ENCODE results near the gene CHD2. TPM values are rescaled to one million over a fixed set of nuclear protein-coding genes. Genes with fewer than 3 reads are reported as not detected.

Gene CHD2
- total RNA-seq, 1 donor from 2014 or later, result 63.4 TPM

GRCh38 chr15:93005133-93005532 lies 105.0 kb downstream of the CHD2 start:
- DNase-seq (ENCODE audit: extremely low read depth, low read depth, low spot score), result no peak

DNA sequence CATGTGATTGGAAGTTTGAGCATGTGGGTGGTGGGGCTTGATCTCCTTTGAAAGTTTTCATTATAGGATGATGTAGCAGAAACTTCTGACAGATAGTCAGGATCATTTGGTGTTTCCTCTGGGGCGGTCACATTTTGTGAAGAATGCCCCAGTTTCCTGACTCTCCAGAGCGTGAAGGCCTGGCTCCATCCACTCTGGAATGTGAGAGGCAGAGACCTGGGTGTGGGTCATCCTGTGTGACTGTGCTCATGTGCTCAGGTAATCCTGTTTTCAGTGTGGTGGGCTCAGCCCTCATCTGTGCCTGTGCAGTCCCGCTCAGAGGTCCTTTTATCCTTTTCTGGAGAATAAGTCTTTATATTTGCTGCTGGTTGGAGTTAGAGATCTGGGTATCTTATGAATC lies 107.9 kb downstream of the CHD2 start:
- no peak for DNase-seq (ENCODE audit: extremely low read depth, low read depth, low spot score)

GRCh38 chr15:93012786-93013185 lies 112.7 kb downstream of the CHD2 start:
- no peak for DNase-seq (ENCODE audit: extremely low read depth, low read depth, low spot score)

DNA sequence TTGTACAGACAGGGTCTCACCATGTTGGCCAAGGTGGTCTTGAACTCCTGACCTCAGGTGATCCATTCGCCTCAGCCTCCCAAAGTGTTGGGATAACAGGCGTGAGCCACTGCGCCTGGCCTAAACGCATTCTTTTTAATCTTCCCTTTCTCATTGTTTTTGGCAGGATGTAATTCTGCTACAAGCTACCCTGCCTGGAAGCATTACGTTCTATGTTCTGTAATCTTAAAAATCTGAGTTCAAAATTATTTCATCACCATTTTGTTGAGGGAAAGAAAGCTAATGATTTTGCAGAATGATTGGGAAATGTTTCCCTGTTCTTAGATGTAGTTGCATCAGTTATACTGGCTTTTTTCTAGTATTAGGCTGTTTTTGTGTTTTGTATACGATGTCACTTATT lies 117.4 kb downstream of the CHD2 start:
- no peak for DNase-seq (ENCODE audit: extremely low read depth, low read depth, low spot score)

DNA sequence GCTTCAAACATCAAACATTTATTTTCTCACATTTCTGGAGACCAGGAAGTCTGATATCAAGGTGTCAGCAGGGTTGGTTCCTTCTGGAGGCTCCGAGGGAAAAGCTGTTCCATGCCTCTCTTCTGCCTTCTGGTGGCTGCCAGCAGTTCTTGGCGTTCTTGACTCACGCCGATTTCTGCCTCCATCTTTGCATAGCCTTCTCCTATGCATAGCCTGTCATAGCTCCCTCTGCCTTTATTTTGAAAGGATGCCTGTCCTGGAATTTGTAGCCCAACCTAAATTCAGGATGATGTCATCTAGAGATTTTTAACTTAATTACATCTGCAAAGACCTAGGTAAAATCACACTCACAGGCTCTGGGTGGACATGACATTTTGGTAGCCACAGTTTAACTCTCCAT lies 118.5 kb downstream of the CHD2 start:
- DNase-seq (ENCODE audit: extremely low read depth, low read depth, low spot score), result no peak

DNA sequence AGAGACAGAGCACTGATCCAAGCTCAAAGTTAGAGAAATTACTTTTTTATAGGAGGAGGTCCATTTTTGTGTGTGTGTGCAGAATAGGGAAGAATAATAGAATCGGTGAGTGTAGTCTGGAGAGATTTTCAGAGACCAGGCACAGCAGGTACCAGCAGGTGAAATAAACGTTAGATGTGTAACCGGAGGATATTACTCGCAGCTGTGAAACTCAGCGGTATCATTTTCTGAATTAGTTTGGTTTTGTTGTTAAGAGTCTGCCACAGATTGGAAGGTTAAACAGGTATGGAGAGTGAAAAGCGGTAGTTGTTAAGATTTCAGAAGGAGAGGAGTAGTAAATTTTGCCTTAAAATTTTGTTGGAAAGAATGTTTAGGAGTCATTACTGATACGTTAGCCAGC lies 119.0 kb downstream of the CHD2 start:
- DNase-seq (ENCODE audit: extremely low read depth, low read depth, low spot score), result no peak

DNA sequence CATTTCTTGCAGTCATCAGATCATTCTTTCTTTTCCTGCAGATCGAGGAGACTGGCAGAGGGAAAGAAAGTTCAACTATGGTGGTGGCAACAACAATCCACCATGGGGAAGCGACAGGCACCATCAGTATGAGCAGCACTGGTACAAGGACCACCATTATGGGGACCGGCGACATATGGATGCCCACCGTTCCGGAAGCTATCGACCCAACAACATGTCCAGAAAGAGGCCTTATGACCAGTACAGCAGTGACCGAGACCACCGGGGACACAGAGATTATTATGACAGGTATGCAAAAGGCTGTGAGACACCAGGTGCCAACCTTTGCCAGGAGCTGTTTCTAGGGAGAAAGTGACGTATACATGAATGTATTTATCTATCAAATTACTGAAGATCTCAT lies 119.8 kb downstream of the CHD2 start:
- DNase-seq (ENCODE audit: extremely low read depth, low read depth, low spot score), result no peak

GRCh38 chr15:93020976-93021772 lies 121.0 kb downstream of the CHD2 start:
- no peak for DNase-seq (ENCODE audit: extremely low read depth, low read depth, low spot score)

GRCh38 chr15:93024293-93024692 lies 124.2 kb downstream of the CHD2 start:
- DNase-seq (ENCODE audit: extremely low read depth, low read depth, low spot score), result no peak

GRCh38 chr15:93024716-93025624 lies 124.8 kb downstream of the CHD2 start:
- no peak for DNase-seq (ENCODE audit: extremely low read depth, low read depth, low spot score)

- DNase-seq (ENCODE audit: extremely low read depth, low read depth, low spot score), result no peak
These were observed 125.5 kb downstream of the CHD2 start for GRCh38 chr15:93025625-93025982.

DNA sequence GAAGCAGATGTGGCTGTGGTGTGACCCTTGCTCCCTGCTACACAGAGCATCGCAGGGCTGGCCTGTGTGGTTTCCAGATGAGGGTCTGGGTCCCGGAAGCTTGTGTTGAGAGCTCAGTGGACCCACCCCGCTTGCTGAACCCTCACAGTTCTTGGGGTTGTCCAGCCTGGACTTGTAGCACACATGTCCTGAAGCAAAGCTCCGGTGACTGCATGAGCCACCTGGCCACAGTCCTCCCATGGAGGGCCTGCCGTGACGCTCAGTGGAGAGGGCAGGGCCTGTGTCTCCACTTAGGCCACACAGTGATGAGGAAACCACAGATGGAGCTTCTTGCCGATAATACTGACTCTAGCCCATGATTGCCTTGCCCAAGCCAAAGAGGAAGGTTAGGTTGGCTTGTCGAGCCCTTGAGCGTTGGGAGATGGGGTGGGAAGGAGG lies 126.3 kb downstream of the CHD2 start:
- DNase-seq (ENCODE audit: extremely low read depth, low read depth, low spot score), result no peak

GRCh38 chr15:93027413-93027812 lies 127.3 kb downstream of the CHD2 start:
- DNase-seq (ENCODE audit: extremely low read depth, low read depth, low spot score), result no peak

DNA sequence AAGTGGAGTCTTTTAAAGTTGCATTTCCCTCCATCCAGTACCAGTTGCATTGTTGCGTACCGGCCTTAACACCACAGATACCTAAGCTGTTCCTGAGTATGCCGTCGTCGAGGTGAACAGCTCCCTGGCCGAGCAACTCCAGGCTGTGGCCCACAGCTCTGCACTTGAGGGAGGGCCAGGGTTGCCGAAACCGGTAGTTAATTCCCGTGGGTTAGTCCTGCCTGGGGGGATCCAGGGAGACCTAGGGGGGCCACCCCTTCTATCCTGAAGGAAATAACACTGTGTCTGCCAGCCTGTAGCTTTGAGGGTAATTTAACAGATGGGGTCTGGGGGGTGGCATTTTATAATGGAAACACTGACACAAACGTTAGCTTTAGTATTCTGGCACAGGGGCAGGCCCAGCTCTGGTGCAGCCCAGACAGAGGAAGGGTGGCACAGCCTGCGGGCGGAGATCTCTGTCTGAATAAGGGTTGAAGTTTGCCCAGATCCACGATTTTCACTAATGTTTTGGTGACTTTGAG lies 128.0 kb downstream of the CHD2 start:
- DNase-seq (ENCODE audit: extremely low read depth, low read depth, low spot score), result no peak

GRCh38 chr15:93028632-93029213 lies 128.6 kb downstream of the CHD2 start:
- DNase-seq (ENCODE audit: extremely low read depth, low read depth, low spot score), result no peak

- no peak for DNase-seq (ENCODE audit: extremely low read depth, low read depth, low spot score)
These were observed 129.2 kb downstream of the CHD2 start for GRCh38 chr15:93029214-93029835.

DNA sequence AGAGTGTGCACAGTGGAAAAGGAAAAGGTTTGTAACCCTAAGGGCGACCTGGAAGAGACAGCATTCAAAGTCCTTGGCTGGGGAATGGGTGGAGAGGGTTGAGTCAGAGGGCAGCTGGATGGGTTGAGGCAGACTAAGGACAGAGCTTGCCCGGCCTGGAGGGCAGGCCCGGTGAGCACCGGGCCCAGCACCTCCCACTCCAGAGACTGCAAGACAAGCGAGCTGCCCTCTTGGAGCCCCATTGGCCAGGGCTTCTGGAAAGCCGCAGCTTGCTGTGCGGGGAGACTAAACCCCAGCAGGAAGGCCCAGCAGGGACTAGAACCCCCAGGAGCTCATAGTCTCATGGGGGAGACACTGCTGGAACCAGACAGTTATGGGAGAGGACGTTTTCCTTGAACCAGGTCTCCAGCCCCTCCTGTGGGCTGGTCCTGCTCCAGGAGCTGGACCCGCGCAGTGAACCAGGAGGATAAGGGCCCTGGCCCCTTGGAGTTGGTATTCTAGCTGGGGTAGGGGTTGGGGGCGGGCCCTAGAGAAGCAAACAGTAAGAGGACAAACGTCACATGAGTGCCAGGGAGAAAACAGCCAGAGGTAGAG lies 129.8 kb downstream of the CHD2 start:
- no peak for DNase-seq (ENCODE audit: extremely low read depth, low read depth, low spot score)

GRCh38 chr15:93030430-93031102 lies 130.4 kb downstream of the CHD2 start:
- DNase-seq (ENCODE audit: extremely low read depth, low read depth, low spot score), result no peak

DNA sequence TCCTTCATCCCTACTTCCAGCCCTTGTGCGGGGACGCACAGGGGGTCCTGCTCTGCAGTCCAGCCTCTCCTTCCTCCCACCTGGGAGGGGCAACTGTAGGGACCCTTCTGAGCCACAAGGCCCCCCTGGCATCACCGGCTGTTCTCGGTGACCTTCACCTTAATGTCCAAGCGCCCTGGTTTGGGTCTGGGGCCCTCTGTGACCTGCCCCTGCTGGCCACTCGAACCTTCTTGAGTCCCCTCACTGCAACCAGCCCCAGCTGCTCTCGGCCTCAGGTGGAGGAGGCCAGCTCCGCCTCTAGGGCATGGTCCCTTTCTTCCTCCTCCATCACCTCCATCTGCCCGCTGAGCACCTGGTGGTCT lies 131.0 kb downstream of the CHD2 start:
- no peak for DNase-seq (ENCODE audit: extremely low read depth, low read depth, low spot score)
